H1 (cell line): ENCODE measurements around the gene CTDP1. TPM values are rescaled to one million over a fixed set of nuclear protein-coding genes. Genes with fewer than 3 reads are reported as not detected.

Source experiments
- CTCF ChIA-PET: fragments of 300-600 bp; sonication (Branson Sonifier 250); formaldehyde crosslinking; loops from one replicate; lab custom pipeline; 2021; ENCODE audit not compliant: partially characterized antibody; lab: Charles Lee
- POLR2A ChIA-PET: fragments of 300-600 bp; sonication (Branson Sonifier 250); formaldehyde crosslinking; loops from one replicate; lab custom pipeline; 2021; ENCODE audit warnings: inconsistent platforms; ENCODE audit not compliant: partially characterized antibody; lab: Charles Lee
- DNase-seq, 2 experiments: peaks; one replicate each; pipeline versions ENCODE4 v3.0.0 to v3.0.0-alpha.2; 2010 to 2022; ENCODE audit warnings: low spot score in 2 of 2, low read depth in 1 of 2, mixed read lengths in 1 of 2
- FAIRE-seq: peaks from 2 replicates; lab custom pipeline; 2011; peaks lifted over from hg19 to GRCh38; lab: Jason Lieb, UNC
- H2AFZ ChIP-seq: 2 replicates; pipeline ENCODE4 v1.8.1; 2012; ENCODE audit warnings: low read length, inconsistent platforms
- H2AK5ac ChIP-seq: 2 replicates; pipeline ENCODE4 v1.6.1; 2013; ENCODE audit warnings: low read depth, low read length
- H2BK120ac ChIP-seq: replicated peaks from 2 replicates; pipeline ENCODE3; 2013; ENCODE audit warnings: low read depth, low read length, inconsistent platforms
- H2BK12ac ChIP-seq: 2 replicates; pipeline ENCODE4 v1.6.1; 2013; ENCODE audit warnings: low read depth, low read length
- H2BK15ac ChIP-seq: 2 replicates; pipeline ENCODE4 v1.6.1; 2013; ENCODE audit warnings: low read length
- H2BK20ac ChIP-seq: 2 replicates; pipeline ENCODE4 v1.6.1; 2013; ENCODE audit warnings: low read length
- H2BK5ac ChIP-seq: 2 replicates; pipeline ENCODE4 v1.6.1; 2013; ENCODE audit warnings: low read depth, low read length
- H3K14ac ChIP-seq: 2 replicates; pipeline ENCODE4 v1.6.1; 2013; ENCODE audit warnings: inconsistent platforms; ENCODE audit not compliant: insufficient read length
- H3K18ac ChIP-seq: 2 replicates; pipeline ENCODE4 v1.6.1; 2013; ENCODE audit warnings: low read length; ENCODE audit errors: extremely low read depth
- H3K23ac ChIP-seq: 2 replicates; pipeline ENCODE4 v1.6.1; 2013; ENCODE audit warnings: inconsistent platforms; ENCODE audit not compliant: insufficient read length
- H3K23me2 ChIP-seq: 2 replicates; pipeline ENCODE4 v1.6.1; 2013; ENCODE audit warnings: low read depth, low read length
- H3K27ac ChIP-seq: 2 replicates; pipeline ENCODE4 v1.6.1; 2011; ENCODE audit warnings: low read depth, low read length, inconsistent platforms
- H3K27me3 ChIP-seq, 4 experiments: replicated peaks in 1 of 4; 1 replicate in 1 of 4; 2 replicates in 3 of 4; pipeline versions ENCODE4 v1.6.1 to v1.8.1; 2011 to 2013; ENCODE audit warnings: low read length in 3 of 4, mild to moderate bottlenecking in 3 of 4, inconsistent platforms in 2 of 4, mixed read lengths in 2 of 4, moderate library complexity in 1 of 4; ENCODE audit not compliant: control insufficient read depth in 3 of 4, insufficient read depth in 3 of 4; ENCODE audit errors: extremely low read depth in 1 of 4
- H3K36me3 ChIP-seq, 4 experiments: 2 replicates each; pipeline versions ENCODE4 v1.6.1 to v1.8.1; 2011 to 2013; ENCODE audit warnings: mild to moderate bottlenecking in 4 of 4, low read length in 3 of 4, moderate library complexity in 2 of 4, control low read depth in 1 of 4, inconsistent platforms in 1 of 4; ENCODE audit not compliant: insufficient read depth in 4 of 4, control insufficient read depth in 2 of 4
- H3K4ac ChIP-seq: replicated peaks from 2 replicates; pipeline ENCODE3; 2013; ENCODE audit warnings: low read length, low read depth, mixed read lengths, inconsistent platforms; ENCODE audit not compliant: insufficient read length
- H3K4me1 ChIP-seq, 4 experiments: replicated peaks in 1 of 4; 1 replicate in 1 of 4; 2 replicates in 3 of 4; pipeline versions ENCODE4 v1.6.1 to v1.8.1; 2011 to 2013; ENCODE audit warnings: low read length in 3 of 4, inconsistent platforms in 2 of 4, mixed read lengths in 1 of 4; ENCODE audit not compliant: insufficient read depth in 4 of 4, control insufficient read depth in 3 of 4
- H3K4me2 ChIP-seq, 2 experiments: 2 replicates each; pipeline versions ENCODE4 v1.6.1 to v1.8.1; 2011 to 2013; ENCODE audit warnings: low read depth in 2 of 2, low read length in 2 of 2, control low read depth in 1 of 2, inconsistent platforms in 1 of 2, mild to moderate bottlenecking in 1 of 2; ENCODE audit not compliant: insufficient read depth in 1 of 2
- H3K4me3 ChIP-seq, 4 experiments: fragments of 200-600, 300-600 bp in 1 of 4; sonication (generic), shearing (Covaris generic), sonication (Bioruptor Twin) in 1 of 4; 2 replicates each; pipeline versions ENCODE4 v1.5.1 to v1.8.1; 2011 to 2016; ENCODE audit warnings: low read length in 4 of 4, low read depth in 3 of 4, control low read depth in 2 of 4, inconsistent platforms in 2 of 4, mild to moderate bottlenecking in 2 of 4, mixed read lengths in 1 of 4, moderate library complexity in 1 of 4; ENCODE audit not compliant: insufficient read depth in 2 of 4; ENCODE audit errors: extremely low read depth in 1 of 4
- H3K56ac ChIP-seq: replicated peaks from 2 replicates; pipeline ENCODE3; 2013; ENCODE audit warnings: low read depth, mild to moderate bottlenecking, mixed read lengths, low read length, inconsistent platforms; ENCODE audit not compliant: insufficient read length
- H3K79me1 ChIP-seq: 2 replicates; pipeline ENCODE4 v1.6.1; 2013; ENCODE audit warnings: low read depth, low read length, control low read depth
- H3K79me2 ChIP-seq, 2 experiments: 2 replicates each; pipeline versions ENCODE4 v1.6.1 to v1.8.1; 2012 to 2013; ENCODE audit warnings: low read length in 2 of 2, mild to moderate bottlenecking in 2 of 2, inconsistent platforms in 1 of 2; ENCODE audit not compliant: insufficient read depth in 2 of 2, control insufficient read depth in 1 of 2
- H3K9ac ChIP-seq, 4 experiments: replicated peaks in 1 of 4; 1 replicate in 1 of 4; 2 replicates in 3 of 4; pipeline versions ENCODE4 v1.6.1 to v1.8.1; 2011 to 2013; ENCODE audit warnings: low read depth in 3 of 4, low read length in 3 of 4, control low read depth in 2 of 4, mild to moderate bottlenecking in 2 of 4, moderate library complexity in 2 of 4, inconsistent platforms in 1 of 4; ENCODE audit errors: extremely low read depth in 1 of 4
- H3K9me3 ChIP-seq, 2 experiments: 2 replicates each; pipeline versions ENCODE4 v1.6.1 to v1.8.1; 2012 to 2013; ENCODE audit warnings: mild to moderate bottlenecking in 2 of 2, moderate library complexity in 2 of 2, control low read depth in 1 of 2, inconsistent platforms in 1 of 2, low read depth in 1 of 2, low read length in 1 of 2, mixed read lengths in 1 of 2; ENCODE audit not compliant: insufficient read depth in 2 of 2
- H4K20me1 ChIP-seq, 2 experiments: replicated peaks in 1 of 2; 2 replicates each; pipeline versions ENCODE3 to v1.8.1; 2011 to 2013; ENCODE audit warnings: inconsistent platforms in 2 of 2, low read length in 2 of 2, mild to moderate bottlenecking in 1 of 2; ENCODE audit not compliant: insufficient read depth in 2 of 2, control insufficient read depth in 1 of 2
- H4K5ac ChIP-seq: 2 replicates; pipeline ENCODE4 v1.6.1; 2013; ENCODE audit warnings: low read length, low read depth, mixed read lengths, inconsistent platforms; ENCODE audit not compliant: insufficient read length
- H4K8ac ChIP-seq: 2 replicates; pipeline ENCODE4 v1.8.0; 2013; ENCODE audit warnings: mild to moderate bottlenecking, moderate library complexity, low read length, inconsistent platforms; ENCODE audit not compliant: insufficient read depth; ENCODE audit errors: extremely low read depth
- H4K91ac ChIP-seq: replicated peaks from 2 replicates; pipeline ENCODE3; 2013; ENCODE audit warnings: low read length, mixed read lengths, inconsistent platforms; ENCODE audit not compliant: insufficient read length
- CHD2 ChIP-seq: IDR thresholded peaks from 2 replicates; pipeline ENCODE4 v1.6.1; 2012; ENCODE audit warnings: low read length, improper control_type of control experiment
- CTBP2 ChIP-seq: IDR thresholded peaks from 2 replicates; pipeline ENCODE4 v1.7.0; 2011; ENCODE audit warnings: borderline replicate concordance, mild to moderate bottlenecking, moderate library complexity, mixed read lengths, low read length; ENCODE audit not compliant: insufficient read depth, insufficient read length
- CTCF ChIP-seq, 3 experiments: IDR thresholded peaks; 1 replicate in 2 of 3; 2 replicates in 1 of 3; pipeline versions ENCODE4 v1.5.1 to v1.6.1; 2011; ENCODE audit warnings: low read length in 3 of 3, mild to moderate bottlenecking in 3 of 3, inconsistent platforms in 2 of 3, low read depth in 1 of 3, moderate library complexity in 1 of 3; ENCODE audit not compliant: insufficient read depth in 1 of 3; ENCODE audit errors: control extremely low read depth in 1 of 3
- POU5F1 ChIP-seq: IDR thresholded peaks from 2 replicates; pipeline ENCODE4 v1.6.1; 2011; ENCODE audit warnings: low read depth, mild to moderate bottlenecking, low read length, moderate library complexity
- RBBP5 ChIP-seq: IDR thresholded peaks from 2 replicates; pipeline ENCODE4 v1.7.1; 2012; ENCODE audit warnings: low read depth, mild to moderate bottlenecking, inconsistent platforms, low read length, moderate library complexity, borderline replicate concordance
- SRF ChIP-seq: IDR thresholded peaks from 2 replicates; pipeline ENCODE4 v1.6.1; 2011; ENCODE audit warnings: mild to moderate bottlenecking, low read depth, low read length, moderate library complexity
- SUZ12 ChIP-seq: fragments of 200-600 bp; sonication (generic); IDR thresholded peaks from 2 replicates; pipeline ENCODE4 v1.6.1; 2012; ENCODE audit warnings: mild to moderate bottlenecking, inconsistent platforms, low read length, moderate library complexity, mixed read lengths
- WGBS, 2 experiments: shearing (Covaris generic) in 1 of 2; methylation state at CpG; one replicate each; pipeline versions ENCODE4 v1.1.6 to v1.1.7; 2013 to 2015; ENCODE audit warnings: low lambda C conversion rate in 2 of 2, mixed read lengths in 2 of 2, inconsistent platforms in 1 of 2, low coverage in 1 of 2, missing lambda C conversion rate in 1 of 2; ENCODE audit not compliant: insufficient replicate concordance in 2 of 2, insufficient coverage in 1 of 2, insufficient read length in 1 of 2; ENCODE audit errors: extremely low coverage in 1 of 2, missing lambda C conversion rate in 1 of 2; 5-methylcytosine and 5-hydroxymethylcytosine counted together
- polyA plus RNA-seq, 7 experiments: library from polyadenylated mRNA; depleted of rRNA in 3 of 7; stranded (reverse) in 5 of 7; unstranded in 2 of 7; fragments of >200 nt in 5 of 7; fragments of 200-250 nt in 2 of 7; gene quantifications; 1 replicate in 5 of 7; 2 replicates in 1 of 7; 4 replicates in 1 of 7; pipeline versions ENCODE4 v1.2.1 to v1.2.3, GENCODE V29; 2011 to 2013; ENCODE audit warnings: missing spikeins in 2 of 7, mixed read lengths in 2 of 7
- total RNA-seq: library from RNA; stranded (reverse); fragmentation: NEBNext Ultra II Directional; extraction: Animal tissue kit (Norgen Biotek cat#: 25700); gene quantifications from 2 replicates; pipeline ENCODE4 v1.2.1, GENCODE V29; 2021

CTDP1 gene
- total and polyA plus RNA-seq, 2 of the 8 experiments (the other 6 are each of a cell fraction or from before 2014, with no cell fraction given): 16.6 to 37.0 TPM

GRCh38 chr18:79727211-79727610 lies 47.6 kb downstream of the CTDP1 start:
- no peak overlapping the region for H3K4me2 ChIP-seq
- ChIA-PET POLR2A (no interaction called here), CTCF (no interaction called here)
- no peak overlapping the region for H3K14ac ChIP-seq
- H2BK120ac ChIP-seq: no peak overlapping the region
- H3K4ac ChIP-seq: no peak overlapping the region
- H3K9me3 ChIP-seq: peaks cover 12% of the 10 kb centered on the region in 2 experiments
- H2BK5ac ChIP-seq: no peak overlapping the region
- FAIRE-seq (no peak), DNase-seq (no peak)
- H2BK15ac ChIP-seq: no peak overlapping the region
- 95 to 100% methylated on average over 7 to 32 of the region's 33 CpGs for WGBS, 2 experiments
- H3K23me2 ChIP-seq: no peaks in the 10 kb centered on the region
- no peak overlapping the region for H4K91ac ChIP-seq
- H3K9ac ChIP-seq: no peak overlapping the region
- no peak overlapping the region for H3K4me3 ChIP-seq
- H3K27ac ChIP-seq: no peak overlapping the region
- no peak overlapping the region for H2BK12ac ChIP-seq
- no peak overlapping the region for H2BK20ac ChIP-seq
- H2AFZ ChIP-seq: no peak overlapping the region
- H3K23ac ChIP-seq: no peak overlapping the region
- no peaks in the 10 kb centered on the region for H3K27me3 ChIP-seq
- no peak overlapping the region for H3K18ac ChIP-seq
- peaks cover 0 to 16% of the 10 kb centered on the region in 2 experiments; a peak in 3 of 4 replicates for H3K79me2 ChIP-seq
- H2AK5ac ChIP-seq: no peak overlapping the region
- H4K20me1 ChIP-seq: peaks cover 2 to 5% of the 10 kb centered on the region in 2 experiments
- no peak overlapping the region for H4K8ac ChIP-seq
- no peak overlapping the region for H3K56ac ChIP-seq
- peaks cover 7 to 36% (median 25%) of the 10 kb centered on the region in 4 experiments; a peak in 7 of 8 replicates for H3K36me3 ChIP-seq
- no peaks in the 10 kb centered on the region for H3K4me1 ChIP-seq
- TF ChIP-seq CHD2 (no peak), POU5F1 (no peak), CTBP2 (no peak), SRF (no peak), RBBP5 (no peak), CTCF (IDR thresholded peaks at IDR 0.05; ENCODE audit: control extremely low read depth in 1 of 3, insufficient read depth in 1 of 3, low read depth in 1 of 3, low read length in 3 of 3) (no peak), SUZ12 (no peak)
- peaks cover 2% of the 10 kb centered on the region for H3K79me1 ChIP-seq
- no peak overlapping the region for H4K5ac ChIP-seq
